Fibroblast of mammary gland (primary cell): ENCODE measurements around the gene ACTL7A.
"Not testable (repeated sequence)": the region's sequence is repeated elsewhere in the genome, so short reads cannot be mapped to it uniquely, and the experiment has no call there.

Experiments
- DNase-seq: peaks from one replicate; pipeline ENCODE4 v3.0.0-alpha.2; 2010; ENCODE audit warnings: low read depth
- H3K4me3 ChIP-seq: 2 replicates; pipeline ENCODE4 v1.5.1; 2011; ENCODE audit warnings: low read depth, mild to moderate bottlenecking, low read length, moderate library complexity; ENCODE audit not compliant: control insufficient read depth
- CTCF ChIP-seq: conservative IDR thresholded peaks from 2 replicates; pipeline ENCODE4 v1.5.1; 2011; ENCODE audit warnings: low read depth, low read length, inconsistent platforms; ENCODE audit not compliant: control insufficient read depth, insufficient read depth

The ACTL7A gene

DNA sequence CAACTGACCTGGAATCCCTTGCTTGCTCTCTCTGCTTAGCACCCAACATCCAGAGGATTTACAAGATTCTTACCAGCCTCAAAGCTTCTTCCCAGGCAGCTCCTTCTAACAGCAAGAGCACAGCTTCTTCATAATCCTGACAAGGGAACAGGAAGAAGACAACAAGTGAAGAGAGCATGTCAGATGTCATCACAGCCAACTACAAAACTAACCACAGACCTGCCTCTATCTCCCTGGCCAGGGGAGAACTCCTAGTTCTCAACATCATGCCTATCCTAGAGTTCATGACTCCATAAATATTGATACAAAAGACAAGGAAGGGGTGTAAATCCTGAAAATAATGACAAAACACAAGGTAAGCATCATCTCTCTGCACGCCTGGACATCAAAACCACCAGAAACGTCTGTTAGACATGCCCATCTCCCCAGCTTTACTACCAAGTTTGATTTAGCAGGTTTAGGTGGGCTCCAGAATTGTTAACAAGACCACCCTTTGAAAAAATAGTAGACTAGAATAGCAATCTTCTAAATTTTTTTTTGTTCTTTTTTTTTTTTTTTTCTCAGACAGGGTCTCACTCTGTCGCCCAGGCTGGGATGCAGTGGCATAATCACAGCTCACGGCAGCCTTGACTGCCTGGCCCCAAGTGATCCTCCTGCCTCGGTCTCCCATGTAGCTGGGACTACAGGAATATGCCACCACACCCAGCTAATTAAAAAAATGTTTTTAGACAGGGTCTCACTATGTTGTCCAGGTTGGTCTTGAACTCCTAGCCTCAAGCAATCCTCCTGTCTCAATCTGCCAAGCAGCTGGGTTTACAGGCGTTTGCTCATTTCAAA, 20.2 kb downstream of the ACTL7A start:
- no peak for DNase-seq
- no peak overlapping the region for H3K4me3 ChIP-seq
- no peak for TF ChIP-seq CTCF

- TF ChIP-seq CTCF = no peak
- no peak overlapping the region for H3K4me3 ChIP-seq
- no peak for DNase-seq
Measured at GRCh38 chr9:108883085-108883484, 21.0 kb downstream of the ACTL7A start.

- TF ChIP-seq CTCF = no peak
- DNase-seq = no peak
- H3K4me3 ChIP-seq = no peak overlapping the region
Measured at GRCh38 chr9:108884701-108885100, 22.6 kb downstream of the ACTL7A start.

DNA sequence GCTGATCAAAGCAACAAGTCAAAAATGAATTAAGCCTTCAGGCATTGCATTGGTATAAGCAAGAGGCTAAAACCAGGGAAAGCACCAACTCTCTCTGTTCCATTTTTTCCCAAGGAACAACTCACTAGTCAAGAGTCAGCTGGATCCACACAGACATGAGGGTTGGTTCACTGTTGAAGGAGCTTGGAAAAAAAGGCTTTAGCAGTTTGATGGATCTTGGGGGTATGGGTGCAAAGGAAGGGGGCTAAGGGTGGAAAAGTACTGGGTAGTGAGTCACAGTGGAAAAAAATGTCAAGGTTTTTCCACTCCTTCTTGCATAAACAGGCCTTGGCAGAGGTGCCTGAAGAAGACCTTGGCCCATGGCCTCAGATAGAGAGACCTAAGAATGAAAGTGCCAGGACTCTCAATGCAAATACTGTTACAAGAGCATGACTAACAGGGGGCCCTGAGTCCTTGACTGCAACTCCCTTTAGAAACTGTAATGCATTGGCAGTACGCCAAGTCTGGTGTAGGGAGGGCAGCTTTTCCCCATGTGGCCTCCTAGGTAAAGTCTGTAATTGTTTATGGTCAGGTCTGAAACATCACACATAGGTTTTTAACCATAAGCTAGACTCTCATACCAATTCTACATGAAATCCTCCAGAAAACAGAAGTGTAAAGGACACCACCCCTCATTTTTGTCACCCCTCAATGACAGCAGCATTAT, 23.7 kb downstream of the ACTL7A start:
- no peak for TF ChIP-seq CTCF
- DNase-seq = peak; percentile 87
- H3K4me3 ChIP-seq = no peak overlapping the region

DNA sequence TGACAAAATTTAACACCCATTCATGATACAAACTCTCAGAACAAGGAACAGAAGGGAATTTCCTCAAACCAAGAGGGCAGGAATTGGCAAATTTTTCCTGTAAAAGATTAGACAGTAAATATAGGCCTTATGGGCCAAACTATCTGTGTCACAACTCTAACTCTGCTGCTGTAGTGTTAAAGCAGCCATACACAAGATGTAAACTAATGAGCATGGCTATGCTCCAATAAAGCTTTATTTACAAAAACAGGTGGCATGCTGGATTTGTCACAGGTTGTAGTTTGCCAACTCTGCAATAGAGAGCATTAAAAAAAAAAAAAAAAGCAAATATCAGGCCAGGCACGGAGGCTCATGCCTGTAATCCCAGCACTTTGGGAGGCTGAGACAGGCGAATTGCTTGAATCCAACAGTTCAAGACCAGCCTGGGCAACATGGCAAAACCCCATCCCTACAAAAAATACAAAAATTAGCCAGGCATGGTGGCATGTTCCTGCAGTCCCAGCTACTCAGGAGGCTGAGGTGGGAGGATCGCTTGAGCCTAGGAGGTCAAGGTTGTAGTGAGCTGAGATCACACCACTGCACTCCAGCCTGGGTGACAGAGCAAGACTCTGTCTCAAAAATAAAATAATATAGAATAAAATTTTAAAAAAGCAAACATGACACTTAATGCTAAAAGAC, 24.7 kb downstream of the ACTL7A start:
- H3K4me3 ChIP-seq, DNase-seq: not testable (repeated sequence)

DNA sequence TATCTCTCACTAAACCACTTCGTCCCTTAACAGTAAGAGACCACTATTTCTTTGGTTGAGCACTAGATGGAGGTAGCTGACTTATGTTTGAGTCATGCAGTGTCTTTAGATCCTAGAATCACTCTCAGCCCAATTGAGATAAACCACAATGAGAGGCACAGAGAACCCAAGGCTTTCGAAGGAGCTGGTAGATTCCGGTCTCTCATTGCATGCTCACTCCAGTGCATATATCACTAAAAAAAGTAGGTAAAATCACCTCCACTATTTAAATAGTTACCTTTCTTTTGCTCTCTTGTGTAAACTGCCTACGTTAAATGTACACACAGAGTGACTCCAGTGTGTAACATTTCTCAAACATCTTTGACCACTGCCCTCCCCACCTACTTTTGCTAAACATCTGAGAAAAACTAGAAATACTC, 27.6 kb downstream of the ACTL7A start:
- peak; percentile 46 for DNase-seq
- no peak overlapping the region for H3K4me3 ChIP-seq
- TF ChIP-seq CTCF = peak; percentile 22
